ENCODE measurements around the gene SDK2.

Gene SDK2

GRCh38 chr17:73531158-73531557 is 113.1 kb downstream of the SDK2 start:
- DNase-seq, result no peak

GRCh38 chr17:73528679-73529078 is 115.6 kb downstream of the SDK2 start:
- no peak for DNase-seq

GRCh38 chr17:73526952-73527351 is 117.3 kb downstream of the SDK2 start:
- DNase-seq, result no peak

GRCh38 chr17:73524941-73525679 is 119.1 kb downstream of the SDK2 start:
- no peak for DNase-seq

- no peak for DNase-seq
Measured at GRCh38 chr17:73522696-73523095, 121.5 kb downstream of the SDK2 start.

GRCh38 chr17:73522107-73522506 is 122.1 kb downstream of the SDK2 start:
- DNase-seq, result no peak

- DNase-seq, result no peak
Measured at GRCh38 chr17:73521376-73521775, 122.9 kb downstream of the SDK2 start.

GRCh38 chr17:73520369-73520761 is 123.9 kb downstream of the SDK2 start:
- no peak for DNase-seq

- no peak for DNase-seq
Measured at GRCh38 chr17:73519714-73520368, 124.4 kb downstream of the SDK2 start.

GRCh38 chr17:73519011-73519410 is 125.2 kb downstream of the SDK2 start:
- no peak for DNase-seq

GRCh38 chr17:73516431-73516830 is 127.8 kb downstream of the SDK2 start:
- DNase-seq, result no peak

GRCh38 chr17:73514146-73514863 is 129.9 kb downstream of the SDK2 start:
- DNase-seq, result no peak

- no peak for DNase-seq
Measured at GRCh38 chr17:73513426-73513825, 130.8 kb downstream of the SDK2 start.

- DNase-seq, result no peak
Measured at GRCh38 chr17:73511719-73512115, 132.5 kb downstream of the SDK2 start.

GRCh38 chr17:73510981-73511718 is 133.1 kb downstream of the SDK2 start:
- no peak for DNase-seq

- DNase-seq, result no peak
Measured at GRCh38 chr17:73508931-73509605, 135.2 kb downstream of the SDK2 start.

- no peak for DNase-seq
Measured at GRCh38 chr17:73508057-73508930, 136.0 kb downstream of the SDK2 start.

- no peak for DNase-seq
Measured at GRCh38 chr17:73506470-73507435, 137.5 kb downstream of the SDK2 start.

GRCh38 chr17:73503560-73503959 is 140.7 kb downstream of the SDK2 start:
- DNase-seq, result no peak

- no peak for DNase-seq
Measured at GRCh38 chr17:73500414-73500999, 143.7 kb downstream of the SDK2 start.

All from activated CD4-positive, alpha-beta T cell treated with anti-CD3 and anti-CD28 coated beads, Interleukin-2, amount 50 U/mL, for 1 hour (primary cell).